ENCODE data around the gene ANXA5.

ANXA5 gene

GRCh38 chr4:121728798-121729226 lies 32.0 kb upstream of the ANXA5 start:
- Histone ChIP-seq H3K9ac (ENCODE audit: low read depth, low read length) (no peak overlapping the region), H3K4me3 (ENCODE audit: low read depth, low read length) (no peak overlapping the region), H3K4me1 (ENCODE audit: control insufficient read depth, insufficient read depth, low read length) (no peaks in the 10 kb centered on the region), H3K9me3 (ENCODE audit: control insufficient read depth, insufficient read depth, low read length) (no peaks in the 10 kb centered on the region), H3K27me3 (ENCODE audit: control insufficient read depth, insufficient read depth, low read length) (no peaks in the 10 kb centered on the region), H3K36me3 (ENCODE audit: control insufficient read depth, insufficient read depth, low read length) (no peaks in the 10 kb centered on the region)

GRCh38 chr4:121728066-121728465 lies 31.3 kb upstream of the ANXA5 start:
- H3K27me3 ChIP-seq (ENCODE audit: control insufficient read depth, insufficient read depth, low read length), result no peaks in the 10 kb centered on the region
- no peaks in the 10 kb centered on the region for H3K9me3 ChIP-seq (ENCODE audit: control insufficient read depth, insufficient read depth, low read length)
- H3K4me1 ChIP-seq (ENCODE audit: control insufficient read depth, insufficient read depth, low read length), result no peaks in the 10 kb centered on the region
- no peak overlapping the region for H3K4me3 ChIP-seq (ENCODE audit: low read depth, low read length)
- no peaks in the 10 kb centered on the region for H3K36me3 ChIP-seq (ENCODE audit: control insufficient read depth, insufficient read depth, low read length)
- H3K9ac ChIP-seq (ENCODE audit: low read depth, low read length), result no peak overlapping the region

GRCh38 chr4:121726642-121727268 lies 30.0 kb upstream of the ANXA5 start:
- H3K9me3 ChIP-seq (ENCODE audit: control insufficient read depth, insufficient read depth, low read length), result no peaks in the 10 kb centered on the region
- no peaks in the 10 kb centered on the region for H3K27me3 ChIP-seq (ENCODE audit: control insufficient read depth, insufficient read depth, low read length)
- H3K36me3 ChIP-seq (ENCODE audit: control insufficient read depth, insufficient read depth, low read length), result no peaks in the 10 kb centered on the region
- no peaks in the 10 kb centered on the region for H3K4me1 ChIP-seq (ENCODE audit: control insufficient read depth, insufficient read depth, low read length)
- no peak overlapping the region for H3K4me3 ChIP-seq (ENCODE audit: low read depth, low read length)
- no peak overlapping the region for H3K9ac ChIP-seq (ENCODE audit: low read depth, low read length)

GRCh38 chr4:121724671-121725070 lies 27.9 kb upstream of the ANXA5 start:
- Histone ChIP-seq H3K9me3 (ENCODE audit: control insufficient read depth, insufficient read depth, low read length) (no peaks in the 10 kb centered on the region), H3K4me3 (ENCODE audit: low read depth, low read length) (no peak overlapping the region), H3K36me3 (ENCODE audit: control insufficient read depth, insufficient read depth, low read length) (no peaks in the 10 kb centered on the region), H3K9ac (ENCODE audit: low read depth, low read length) (no peak overlapping the region), H3K27me3 (ENCODE audit: control insufficient read depth, insufficient read depth, low read length) (no peaks in the 10 kb centered on the region), H3K4me1 (ENCODE audit: control insufficient read depth, insufficient read depth, low read length) (peaks cover 3% of the 10 kb centered on the region)

- no peaks in the 10 kb centered on the region for H3K36me3 ChIP-seq (ENCODE audit: control insufficient read depth, insufficient read depth, low read length)
Measured at GRCh38 chr4:121721700-121722099, 24.9 kb upstream of the ANXA5 start.

GRCh38 chr4:121720109-121720508 lies 23.3 kb upstream of the ANXA5 start:
- H3K9me3 ChIP-seq (ENCODE audit: control insufficient read depth, insufficient read depth, low read length), result no peaks in the 10 kb centered on the region
- peaks cover 3% of the 10 kb centered on the region for H3K4me1 ChIP-seq (ENCODE audit: control insufficient read depth, insufficient read depth, low read length)
- no peak overlapping the region for H3K9ac ChIP-seq (ENCODE audit: low read depth, low read length)
- H3K4me3 ChIP-seq (ENCODE audit: low read depth, low read length), result no peak overlapping the region
- H3K36me3 ChIP-seq (ENCODE audit: control insufficient read depth, insufficient read depth, low read length), result no peaks in the 10 kb centered on the region
- H3K27me3 ChIP-seq (ENCODE audit: control insufficient read depth, insufficient read depth, low read length), result no peaks in the 10 kb centered on the region

More at GRCh38 chr4:121721700-121722099, 24.9 kb upstream of the ANXA5 start:
- no peaks in the 10 kb centered on the region for H3K27me3 ChIP-seq (ENCODE audit: control insufficient read depth, insufficient read depth, low read length)
- H3K9ac ChIP-seq (ENCODE audit: low read depth, low read length), result no peak overlapping the region
- no peaks in the 10 kb centered on the region for H3K9me3 ChIP-seq (ENCODE audit: control insufficient read depth, insufficient read depth, low read length)
- no peak overlapping the region for H3K4me3 ChIP-seq (ENCODE audit: low read depth, low read length)
- peaks cover 3% of the 10 kb centered on the region for H3K4me1 ChIP-seq (ENCODE audit: control insufficient read depth, insufficient read depth, low read length)

GRCh38 chr4:121717680-121718237 lies 21.0 kb upstream of the ANXA5 start:
- Histone ChIP-seq H3K4me3 (ENCODE audit: low read depth, low read length) (no peak overlapping the region), H3K36me3 (ENCODE audit: control insufficient read depth, insufficient read depth, low read length) (no peaks in the 10 kb centered on the region), H3K27me3 (ENCODE audit: control insufficient read depth, insufficient read depth, low read length) (no peaks in the 10 kb centered on the region), H3K4me1 (ENCODE audit: control insufficient read depth, insufficient read depth, low read length) (peaks cover 5% of the 10 kb centered on the region), H3K9me3 (ENCODE audit: control insufficient read depth, insufficient read depth, low read length) (no peaks in the 10 kb centered on the region), H3K9ac (ENCODE audit: low read depth, low read length) (no peak overlapping the region)

- no peak overlapping the region for H3K9ac ChIP-seq (ENCODE audit: low read depth, low read length)
- H3K9me3 ChIP-seq (ENCODE audit: control insufficient read depth, insufficient read depth, low read length), result no peaks in the 10 kb centered on the region
- peaks cover 11% of the 10 kb centered on the region for H3K4me1 ChIP-seq (ENCODE audit: control insufficient read depth, insufficient read depth, low read length)
- no peaks in the 10 kb centered on the region for H3K27me3 ChIP-seq (ENCODE audit: control insufficient read depth, insufficient read depth, low read length)
- H3K4me3 ChIP-seq (ENCODE audit: low read depth, low read length), result no peak overlapping the region
- no peaks in the 10 kb centered on the region for H3K36me3 ChIP-seq (ENCODE audit: control insufficient read depth, insufficient read depth, low read length)
Measured at GRCh38 chr4:121714548-121714947, 17.8 kb upstream of the ANXA5 start.

- Histone ChIP-seq H3K9me3 (ENCODE audit: control insufficient read depth, insufficient read depth, low read length) (no peaks in the 10 kb centered on the region), H3K4me3 (ENCODE audit: low read depth, low read length) (no peak overlapping the region), H3K9ac (ENCODE audit: low read depth, low read length) (no peak overlapping the region), H3K4me1 (ENCODE audit: control insufficient read depth, insufficient read depth, low read length) (peaks cover 11% of the 10 kb centered on the region), H3K27me3 (ENCODE audit: control insufficient read depth, insufficient read depth, low read length) (no peaks in the 10 kb centered on the region), H3K36me3 (ENCODE audit: control insufficient read depth, insufficient read depth, low read length) (no peaks in the 10 kb centered on the region)
Measured at GRCh38 chr4:121712783-121713182, 16.0 kb upstream of the ANXA5 start.

- peak overlapping the region; percentile 48 for H3K9ac ChIP-seq (ENCODE audit: low read depth, low read length)
- no peaks in the 10 kb centered on the region for H3K9me3 ChIP-seq (ENCODE audit: control insufficient read depth, insufficient read depth, low read length)
- H3K4me1 ChIP-seq (ENCODE audit: control insufficient read depth, insufficient read depth, low read length), result peaks cover 11% of the 10 kb centered on the region
- H3K27me3 ChIP-seq (ENCODE audit: control insufficient read depth, insufficient read depth, low read length), result no peaks in the 10 kb centered on the region
- peak overlapping the region; percentile 27 for H3K4me3 ChIP-seq (ENCODE audit: low read depth, low read length)
- no peaks in the 10 kb centered on the region for H3K36me3 ChIP-seq (ENCODE audit: control insufficient read depth, insufficient read depth, low read length)
Measured at GRCh38 chr4:121712001-121712651, 15.3 kb upstream of the ANXA5 start.

GRCh38 chr4:121711263-121712000 lies 14.7 kb upstream of the ANXA5 start:
- Histone ChIP-seq H3K27me3 (ENCODE audit: control insufficient read depth, insufficient read depth, low read length) (no peaks in the 10 kb centered on the region), H3K9ac (ENCODE audit: low read depth, low read length) (peak overlapping the region; percentile 48), H3K4me3 (ENCODE audit: low read depth, low read length) (peak overlapping the region; percentile 37), H3K4me1 (ENCODE audit: control insufficient read depth, insufficient read depth, low read length) (peaks cover 11% of the 10 kb centered on the region), H3K36me3 (ENCODE audit: control insufficient read depth, insufficient read depth, low read length) (no peaks in the 10 kb centered on the region), H3K9me3 (ENCODE audit: control insufficient read depth, insufficient read depth, low read length) (no peaks in the 10 kb centered on the region)

Measured in iPS-15b (cell line).